T-helper 1 cell (primary cell): ENCODE results near the gene HPCAL1.

Source experiments
- DNase-seq, 5 donors: peaks; one replicate each; pipeline ENCODE4 v3.0.0-alpha.2; 2012 to 2020

HPCAL1 gene

DNA sequence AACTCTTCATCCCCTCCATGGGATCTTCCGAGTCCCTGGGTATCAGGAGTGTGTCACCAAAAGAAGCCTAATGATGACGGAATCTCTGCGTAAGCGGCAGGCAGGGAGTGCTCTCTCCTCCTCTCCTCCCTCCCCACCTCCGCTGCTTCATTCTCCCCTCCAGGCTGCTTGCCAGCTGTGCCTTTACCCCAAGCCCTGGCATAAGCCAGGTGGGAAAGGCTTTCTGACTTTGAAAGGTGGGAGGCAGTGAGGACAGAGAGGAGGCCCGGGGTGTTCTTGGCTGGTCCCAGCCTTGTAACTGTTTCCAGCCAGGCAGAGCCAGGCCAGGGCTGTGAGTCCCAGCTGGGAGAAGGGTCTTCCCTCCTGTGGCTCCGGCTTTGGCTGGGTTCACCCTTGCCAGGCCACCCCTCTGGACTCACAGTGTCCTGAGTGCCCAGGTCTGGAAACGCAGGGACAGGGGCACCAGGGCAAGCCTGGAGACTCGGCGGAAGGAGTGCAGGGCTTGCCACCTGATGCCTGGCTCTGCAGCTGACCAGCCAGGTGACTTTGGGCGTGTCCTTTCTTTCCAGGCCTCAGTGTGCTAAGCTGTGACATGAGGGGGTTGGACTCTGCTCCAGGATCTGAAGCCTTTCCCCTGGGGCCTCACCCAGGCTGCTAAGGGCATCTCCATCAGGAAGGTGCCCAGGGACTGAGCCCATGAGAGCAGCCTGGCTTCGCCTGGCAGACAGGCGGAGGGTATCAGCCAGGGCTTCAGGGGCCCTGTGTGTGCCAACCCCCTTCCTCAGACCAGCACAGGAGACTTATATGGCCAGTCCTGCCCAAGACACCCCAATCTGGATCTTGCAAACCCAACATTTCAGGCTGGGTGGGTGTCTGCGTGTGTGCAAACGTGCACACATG is 32.7 kb upstream of the HPCAL1 start:
- no peak for DNase-seq

DNA sequence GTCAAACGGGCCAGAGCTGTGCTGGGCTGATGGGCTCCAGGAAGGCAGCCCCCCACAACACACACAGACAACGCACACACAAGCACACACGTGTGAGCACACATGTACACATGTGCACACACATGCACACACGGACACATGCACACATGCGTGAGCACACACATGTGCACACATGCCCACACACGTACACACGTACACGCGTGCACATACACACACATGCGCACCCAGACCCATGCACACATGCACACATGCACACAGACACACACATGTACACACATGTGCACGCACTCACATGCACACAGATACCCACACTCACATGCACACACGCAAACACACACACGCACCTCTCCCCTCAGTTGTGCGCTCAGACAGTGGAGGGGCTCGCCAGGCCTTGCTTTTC is 31.2 kb upstream of the HPCAL1 start:
- DNase-seq = no peak

DNA sequence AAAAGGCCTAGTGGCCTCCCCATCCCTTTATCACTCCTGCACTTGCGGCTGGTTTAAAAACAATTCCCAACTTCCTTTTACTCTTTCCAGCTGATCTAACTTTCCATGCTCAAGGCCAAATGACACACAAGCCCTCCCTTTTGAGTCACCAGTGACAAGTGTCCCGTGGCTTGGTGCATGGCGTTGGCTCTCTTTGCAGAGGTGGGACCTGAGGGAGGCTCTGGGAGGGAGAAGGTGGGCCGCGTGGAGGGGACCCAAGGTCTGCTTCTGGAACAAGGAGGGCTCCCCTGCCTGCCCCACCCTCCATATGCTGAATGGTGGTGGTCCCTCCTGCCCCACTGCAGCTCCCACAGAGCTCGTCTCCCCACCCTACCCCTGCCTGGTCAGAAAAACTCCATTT is 30.8 kb upstream of the HPCAL1 start:
- no peak for DNase-seq

- no peak for DNase-seq
Measured at GRCh38 chr2:10272464-10272863, 30.2 kb upstream of the HPCAL1 start.

DNA sequence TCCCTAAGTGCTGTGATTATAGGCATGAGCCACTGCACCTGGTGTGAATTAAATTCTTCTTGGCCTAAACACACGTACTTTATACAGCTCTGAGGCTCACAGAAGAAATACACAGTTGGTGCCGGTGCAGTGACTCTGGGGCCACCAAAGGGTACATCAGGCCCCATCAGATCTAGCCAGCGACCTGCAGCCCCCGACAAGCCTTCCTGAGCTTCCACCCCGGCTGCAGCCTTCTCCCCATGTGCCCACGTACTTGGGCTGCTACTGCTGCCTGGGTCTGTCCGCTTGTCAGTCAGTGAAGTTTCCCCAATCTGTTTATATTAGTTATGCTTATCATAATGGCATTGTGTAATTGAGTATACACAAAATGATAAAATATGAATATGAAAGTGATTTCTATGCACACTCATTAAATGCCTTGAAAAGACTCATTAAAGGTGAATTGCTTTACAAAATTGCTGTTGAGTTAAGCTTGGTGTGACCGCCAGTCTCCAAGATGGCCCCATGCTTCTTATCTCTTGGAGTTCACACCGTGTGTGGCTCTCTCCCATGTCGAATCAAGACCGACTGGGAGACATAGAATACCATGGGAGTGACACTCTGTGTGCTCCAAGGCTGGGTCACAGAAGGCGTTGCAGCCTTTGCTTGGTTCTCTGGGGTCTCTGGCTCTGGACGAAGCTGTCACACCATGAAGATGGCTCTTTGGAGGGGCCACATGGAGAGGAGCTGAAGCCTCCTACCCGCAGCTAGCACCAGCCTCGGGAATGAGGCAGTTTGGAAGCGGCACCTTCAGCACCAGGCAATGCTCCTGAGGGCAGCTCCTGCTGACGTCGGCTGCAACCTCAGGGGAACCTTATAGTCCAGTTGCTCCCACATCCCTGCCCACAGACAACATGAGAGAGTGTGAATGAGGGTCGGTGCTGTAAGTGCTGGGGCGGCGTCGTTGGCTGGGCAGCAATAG is 29.2 kb upstream of the HPCAL1 start:
- peak in 1 of 5 donors; percentile 2 for DNase-seq

- no peak for DNase-seq
Measured at GRCh38 chr2:10274376-10274775, 28.3 kb upstream of the HPCAL1 start.

DNA sequence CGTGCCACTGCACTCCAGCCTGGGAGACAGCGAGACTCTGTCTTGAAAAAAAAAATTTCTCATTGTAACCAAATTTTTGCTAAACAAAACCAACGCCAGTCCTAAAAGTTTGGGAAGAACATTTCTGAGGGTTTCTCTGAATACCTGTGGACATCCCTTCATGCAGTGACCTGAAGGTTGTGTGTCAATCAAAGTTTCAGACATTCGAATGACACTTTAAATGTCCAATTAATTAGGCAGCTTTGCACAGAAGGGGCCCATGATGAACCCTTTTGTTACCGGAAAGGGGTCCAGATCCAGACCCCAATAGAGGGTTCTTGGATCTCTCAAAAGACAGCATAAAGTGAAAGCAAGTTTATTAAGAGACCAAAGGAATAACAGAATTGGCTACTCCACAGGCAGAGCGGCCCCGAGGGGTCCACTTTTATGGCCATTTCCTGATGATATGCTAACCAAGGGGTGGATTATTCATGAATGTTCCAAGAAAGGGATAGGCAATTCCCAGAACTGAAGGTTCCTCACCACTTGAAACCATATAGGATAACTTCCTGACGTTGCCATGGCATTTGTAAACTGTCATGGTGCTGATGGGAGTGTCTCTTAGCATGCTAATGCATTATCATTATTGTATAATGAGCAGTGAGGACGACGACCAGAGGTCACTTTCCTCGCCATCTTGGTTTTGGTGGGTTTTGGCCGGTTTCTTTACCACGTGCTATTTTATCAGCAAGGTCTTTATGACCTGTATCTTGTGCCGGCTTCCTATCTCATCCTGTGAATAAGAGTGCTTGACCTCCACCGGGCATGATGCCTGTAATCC is 27.5 kb upstream of the HPCAL1 start:
- no peak for DNase-seq

DNA sequence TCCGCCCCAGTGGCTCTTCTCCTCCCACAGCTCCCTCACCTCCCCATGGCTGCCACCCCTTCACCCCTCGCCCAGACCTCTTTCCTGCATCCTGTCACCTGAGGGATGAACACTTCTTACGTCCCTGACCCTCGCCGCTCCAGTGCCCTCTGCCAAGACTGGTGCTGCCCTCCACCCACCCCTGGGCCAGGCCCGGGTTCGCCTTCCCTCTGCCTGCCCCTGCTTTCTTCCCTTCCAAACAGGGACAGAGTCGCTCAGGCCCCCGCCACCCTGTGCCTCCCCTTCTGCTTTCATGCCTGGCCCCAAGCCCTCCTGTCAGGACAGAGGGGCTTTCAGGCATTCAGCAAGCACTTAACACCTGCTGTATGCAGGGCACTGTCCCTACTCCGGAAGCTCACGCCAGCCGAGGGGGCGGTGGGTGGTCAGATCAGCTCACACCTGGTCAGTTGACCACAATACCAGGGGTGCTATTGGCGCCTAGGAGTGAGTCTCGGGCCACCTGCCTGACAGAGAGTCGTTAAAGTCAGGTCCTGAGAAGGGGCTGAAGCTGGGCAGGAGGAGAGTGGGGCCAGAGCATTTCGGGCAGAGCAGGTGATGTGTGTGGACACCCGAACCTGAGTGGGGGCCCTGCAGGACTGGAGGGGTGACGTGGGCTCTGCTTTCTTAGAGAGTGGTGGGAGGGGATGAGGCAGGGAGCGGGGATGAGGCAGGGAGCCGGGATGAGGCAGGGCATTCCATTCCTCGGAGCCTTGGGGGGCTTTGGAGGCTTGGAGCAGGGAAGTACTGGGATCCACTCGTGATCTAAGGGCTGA is 26.0 kb upstream of the HPCAL1 start:
- peak in 1 of 5 donors; percentile 3 for DNase-seq

GRCh38 chr2:10277293-10278028 is 25.2 kb upstream of the HPCAL1 start:
- peak in 1 of 5 donors; percentile 7 for DNase-seq

DNA sequence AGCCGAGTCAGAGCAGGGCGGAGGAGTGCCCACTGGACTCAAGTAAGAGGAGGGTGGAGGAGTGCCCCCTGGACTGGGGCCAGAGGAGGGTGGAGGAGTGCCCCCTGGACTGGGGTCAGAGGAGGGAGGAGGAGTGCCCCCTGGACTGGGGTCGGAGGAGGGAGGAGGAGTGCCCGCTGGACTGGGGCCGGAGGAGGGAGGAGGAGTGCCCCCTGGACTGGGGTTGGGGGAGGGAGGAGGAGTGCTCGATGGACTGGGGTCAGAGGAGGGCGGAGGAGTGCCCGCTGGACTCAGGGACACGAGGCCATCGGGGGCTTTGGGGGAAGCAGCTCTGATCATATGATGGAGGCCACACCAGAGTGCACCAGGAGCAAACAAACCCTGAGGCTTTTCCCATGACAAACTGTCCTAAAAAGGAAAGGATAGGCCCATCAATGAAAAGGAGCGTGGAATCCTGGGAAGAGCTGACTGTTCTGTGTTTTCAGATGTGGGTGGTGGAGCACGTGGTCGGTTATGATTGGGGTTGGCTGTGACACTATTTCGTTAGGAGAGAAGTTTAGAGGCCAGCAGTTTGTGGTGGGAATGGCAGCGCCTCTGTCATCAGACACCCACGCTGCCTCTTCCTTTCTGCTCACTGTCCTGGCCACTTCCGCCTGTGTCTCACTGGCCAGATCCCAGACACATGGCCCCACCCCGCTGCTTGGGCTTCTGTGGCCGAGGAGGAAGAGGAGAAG is 24.5 kb upstream of the HPCAL1 start:
- DNase-seq = peak in 2 of 5 donors; percentile 9 to 17

DNA sequence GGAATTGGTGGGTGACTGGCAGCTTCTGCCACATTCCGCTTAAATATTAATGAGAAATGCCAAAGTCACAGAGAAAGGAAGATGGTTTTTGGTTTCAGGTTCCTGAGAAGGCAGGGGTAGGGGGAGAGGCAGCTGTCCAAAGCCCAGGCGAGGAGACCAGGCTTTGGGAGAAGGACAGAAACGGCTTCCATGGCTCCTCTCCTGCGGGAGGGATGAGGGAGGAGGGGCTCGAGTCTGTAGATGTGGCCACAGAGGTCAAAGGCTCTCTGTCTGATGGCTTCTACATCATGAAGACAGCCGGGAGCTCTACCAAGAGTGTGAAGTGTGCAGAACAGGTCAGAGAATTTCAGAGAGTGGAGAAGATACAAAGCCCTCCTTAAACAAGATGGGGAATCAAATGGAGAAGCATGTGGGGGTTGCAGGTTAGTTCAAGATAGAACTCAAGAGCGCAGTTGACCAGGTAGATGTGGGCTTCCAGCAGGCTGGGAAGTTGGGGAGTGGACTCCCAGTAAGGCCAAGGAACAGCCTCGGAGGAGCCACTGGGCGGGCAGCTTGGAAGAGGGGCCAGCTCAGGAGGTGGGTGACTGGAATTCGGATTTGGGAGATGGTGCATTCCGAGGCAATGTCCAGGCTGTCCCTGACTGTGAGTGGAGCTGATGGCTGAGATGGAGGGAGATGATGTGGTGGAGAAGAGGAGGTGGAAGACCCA is 23.8 kb upstream of the HPCAL1 start:
- DNase-seq = peak in 1 of 5 donors; percentile 1

GRCh38 chr2:10279472-10279870 is 23.2 kb upstream of the HPCAL1 start:
- DNase-seq = peak in 1 of 5 donors; percentile 6

DNA sequence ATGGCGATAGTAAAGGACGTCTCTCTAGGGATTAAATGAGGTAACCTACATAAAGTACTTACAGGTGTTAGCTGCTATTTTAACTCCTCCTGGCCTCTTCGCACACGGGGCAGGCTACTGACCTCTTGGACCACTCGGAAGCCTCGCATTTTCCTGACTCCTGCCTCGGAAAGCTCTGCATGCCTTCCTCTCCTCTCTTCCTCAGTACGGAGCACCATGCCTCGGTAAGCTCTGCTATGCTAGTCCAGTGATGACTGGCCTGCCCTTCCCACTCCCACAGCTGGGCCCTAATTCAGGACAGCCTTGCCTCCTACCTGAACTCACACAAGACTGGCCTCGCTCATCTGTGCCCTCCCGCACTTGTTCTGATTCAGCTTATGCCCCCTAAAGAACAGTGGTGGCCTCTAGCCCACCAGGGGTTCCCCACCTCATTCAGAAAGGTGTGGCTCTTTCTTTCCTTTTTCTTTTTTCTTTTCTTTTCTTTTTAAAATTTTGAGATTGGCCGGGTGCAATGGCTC is 22.7 kb upstream of the HPCAL1 start:
- DNase-seq = peak in 1 of 5 donors; percentile 1

DNA sequence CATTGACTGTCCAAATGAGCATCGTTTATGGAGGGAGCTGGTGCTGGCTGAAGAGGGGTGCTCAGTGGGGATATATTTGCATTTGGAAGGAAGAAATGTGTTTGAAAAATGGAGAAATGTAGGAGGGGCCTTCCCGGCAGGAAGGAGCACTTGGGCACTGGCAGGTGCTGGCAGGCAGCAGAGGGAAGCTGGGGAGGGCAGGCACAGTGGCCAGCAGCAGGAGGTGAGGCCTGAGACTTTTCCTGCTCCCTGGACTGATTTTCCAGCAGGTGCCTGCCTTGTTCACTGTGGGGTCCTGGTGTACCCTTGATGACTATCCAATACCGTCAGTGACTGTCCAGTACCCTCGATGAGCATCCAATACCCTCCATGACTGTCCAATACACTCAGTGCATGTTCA is 20.8 kb upstream of the HPCAL1 start:
- no peak for DNase-seq

- peak in 1 of 5 donors; percentile 7 for DNase-seq
Measured at GRCh38 chr2:10282611-10283105, 20.0 kb upstream of the HPCAL1 start.

GRCh38 chr2:10283106-10284062 is 19.3 kb upstream of the HPCAL1 start:
- peak in 1 of 5 donors; percentile 0 for DNase-seq

GRCh38 chr2:10284108-10284870 is 18.4 kb upstream of the HPCAL1 start:
- DNase-seq = no peak
